ENCODE results near the gene GPRC5D.

- TF ChIP-seq CTCF (IDR thresholded peaks at IDR 0.05) = no peak
- no peak for TF ChIP-seq POLR2A (IDR thresholded peaks at IDR 0.05)
Measured at GRCh38 chr12:12943586-12944260, 8.2 kb downstream of the GPRC5D start.

Measured in ovary (tissue), 3 donors.